GM12892 (cell line): Measurements from ENCODE around the gene CNTNAP5.

Source experiments
- DNase-seq: peaks from one replicate; pipeline ENCODE4 v3.0.0; 2011; ENCODE audit not compliant: insufficient read length
- FAIRE-seq: peaks from 2 replicates; lab custom pipeline; 2011; peaks lifted over from hg19 to GRCh38; lab: Jason Lieb, UNC
- POLR2A ChIP-seq: IDR thresholded peaks from 2 replicates; pipeline ENCODE4 v1.6.1; 2011; ENCODE audit warnings: low read depth, low read length, control low read depth
- POLR2AphosphoS5 ChIP-seq: IDR thresholded peaks from 2 replicates; pipeline ENCODE4 v1.6.1; 2011; ENCODE audit warnings: low read depth, low read length, control low read depth
- TAF1 ChIP-seq: IDR thresholded peaks from 2 replicates; pipeline ENCODE4 v1.6.1; 2011; ENCODE audit warnings: low read depth, mild to moderate bottlenecking, control low read depth, low read length, borderline replicate concordance

The CNTNAP5 gene

DNA sequence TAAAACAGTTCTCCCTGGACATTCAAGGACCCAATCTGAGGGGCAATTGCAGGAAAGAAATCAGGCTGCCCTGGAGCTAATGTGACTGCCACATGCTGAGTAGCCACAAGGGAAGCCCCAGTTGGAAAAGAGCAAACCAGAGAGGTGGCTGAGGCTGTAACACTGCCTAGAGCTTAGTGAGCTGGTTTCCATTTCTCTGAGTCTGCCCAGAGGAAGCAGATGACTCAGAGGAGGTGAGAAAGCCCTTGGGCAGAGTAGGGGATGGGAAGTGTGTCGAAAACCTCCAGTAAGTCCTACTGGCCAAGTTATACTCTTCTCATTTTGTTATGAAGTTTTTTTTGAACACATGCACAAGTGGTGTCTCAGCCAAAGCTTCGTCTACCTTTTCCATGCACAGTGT lies 753.0 kb downstream of the CNTNAP5 start:
- DNase-seq (no peak), FAIRE-seq (no peak)
- TF ChIP-seq POLR2AphosphoS5 = no peak
- no peak for TF ChIP-seq POLR2A
- no peak for TF ChIP-seq TAF1

DNA sequence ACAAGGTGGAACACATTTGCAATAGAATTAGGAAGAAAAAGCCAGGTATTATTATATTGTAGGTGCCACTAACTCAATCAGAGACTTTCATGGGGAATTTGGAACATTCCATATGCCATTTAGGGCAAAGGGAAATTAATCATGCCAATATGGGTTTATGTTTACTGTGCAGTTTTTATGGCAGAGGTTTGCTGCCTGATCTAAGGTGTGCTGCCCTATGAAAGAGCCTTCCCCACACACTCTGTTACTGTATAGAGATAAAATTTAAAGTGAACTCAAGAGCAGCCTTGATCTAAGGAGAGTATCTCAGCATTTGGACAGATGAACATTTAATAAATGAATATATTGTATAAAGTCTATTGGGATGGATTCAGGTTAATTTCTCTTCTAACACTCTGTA lies 771.6 kb downstream of the CNTNAP5 start:
- FAIRE-seq = no peak
- TF ChIP-seq TAF1 (no peak), POLR2A (no peak), POLR2AphosphoS5 (no peak)

DNA sequence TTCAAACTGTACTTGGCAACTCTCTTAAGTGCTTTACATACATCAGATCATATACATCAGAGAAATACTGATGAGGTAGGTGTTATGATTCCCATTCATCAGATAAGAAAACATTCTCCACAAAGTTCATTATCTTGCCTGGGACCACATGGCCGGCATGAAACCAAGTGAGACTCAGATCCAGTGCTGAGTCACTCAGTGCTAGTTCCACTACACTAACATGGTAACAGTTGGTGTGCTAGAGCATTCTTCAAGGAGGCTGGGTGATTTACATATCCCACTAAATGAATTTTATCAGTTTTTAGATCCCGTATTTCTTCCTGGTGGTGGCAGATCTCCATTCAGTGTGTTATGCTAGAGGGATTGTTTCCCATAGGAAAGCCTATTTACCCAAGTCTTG lies 772.0 kb downstream of the CNTNAP5 start:
- DNase-seq = no peak
- FAIRE-seq = no peak
- TF ChIP-seq POLR2AphosphoS5 (no peak), POLR2A (no peak)

More for the DNA sequence above, 771.6 kb downstream of the CNTNAP5 start:
- DNase-seq = no peak

DNA sequence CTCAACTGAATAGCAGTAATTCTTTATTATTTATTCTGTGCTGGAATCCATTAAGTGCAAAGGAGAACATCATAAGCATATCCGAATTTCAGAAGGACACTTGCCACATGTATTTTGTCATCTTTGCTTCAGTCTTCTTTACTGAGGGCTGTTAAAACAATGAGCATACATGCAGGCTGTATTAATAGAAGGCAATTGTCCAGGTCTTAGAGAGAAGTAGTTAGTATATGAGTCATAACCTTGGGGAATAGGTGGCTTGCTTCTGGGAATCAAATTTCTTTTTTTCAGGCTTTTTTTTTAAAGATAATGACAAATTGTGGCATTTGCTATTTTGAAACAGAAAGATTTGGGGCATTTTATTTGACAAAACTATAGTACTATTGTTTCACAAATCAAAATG lies 773.5 kb downstream of the CNTNAP5 start:
- FAIRE-seq = no peak
- no peak for DNase-seq
- TF ChIP-seq POLR2A (no peak), TAF1 (no peak), POLR2AphosphoS5 (no peak)

DNA sequence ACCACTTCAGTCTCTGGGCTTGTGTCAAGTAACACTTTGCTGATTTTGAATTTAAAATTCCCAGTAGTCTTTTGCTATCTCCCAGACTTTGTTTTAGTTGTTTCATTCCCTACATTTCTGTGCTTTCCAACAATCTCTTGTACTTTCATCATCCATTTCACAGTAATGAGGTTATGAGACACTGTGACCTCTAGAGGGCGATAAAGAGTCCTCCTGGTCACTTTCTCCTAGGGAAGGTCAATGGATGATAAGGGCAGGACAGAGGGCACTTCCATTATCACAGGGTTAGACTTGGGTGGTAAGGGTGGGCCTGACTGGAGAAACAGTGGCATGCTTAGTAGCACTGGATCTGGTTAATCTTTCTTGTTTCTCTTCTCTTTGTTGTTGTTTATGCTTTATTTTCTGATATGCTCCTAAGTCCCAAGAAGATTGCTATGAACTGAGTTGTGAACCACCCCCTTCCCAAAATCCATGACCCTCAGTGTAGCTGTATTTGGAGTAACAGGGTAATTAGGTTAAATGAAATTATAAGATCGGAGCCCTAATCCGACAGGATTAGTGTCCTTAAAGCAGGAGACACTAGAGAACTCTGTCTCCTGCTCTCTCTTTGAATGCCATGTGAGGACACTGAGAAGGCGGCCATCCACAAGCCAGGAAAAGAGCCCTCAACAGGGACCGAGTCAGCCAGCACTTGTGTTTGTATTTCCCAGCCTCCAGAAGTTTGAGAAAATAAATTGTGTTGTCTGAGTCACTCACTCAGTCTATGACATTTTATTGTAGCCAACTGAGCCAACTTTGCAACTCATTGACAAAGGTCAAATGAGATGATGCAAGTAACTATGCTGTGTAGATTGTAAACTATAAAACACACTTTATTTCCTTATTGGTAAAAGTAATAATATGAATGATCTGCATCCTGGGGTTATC lies 779.2 kb downstream of the CNTNAP5 start:
- no peak for DNase-seq
- TF ChIP-seq POLR2A (no peak), POLR2AphosphoS5 (no peak), TAF1 (no peak)
- FAIRE-seq = peak; percentile 48

DNA sequence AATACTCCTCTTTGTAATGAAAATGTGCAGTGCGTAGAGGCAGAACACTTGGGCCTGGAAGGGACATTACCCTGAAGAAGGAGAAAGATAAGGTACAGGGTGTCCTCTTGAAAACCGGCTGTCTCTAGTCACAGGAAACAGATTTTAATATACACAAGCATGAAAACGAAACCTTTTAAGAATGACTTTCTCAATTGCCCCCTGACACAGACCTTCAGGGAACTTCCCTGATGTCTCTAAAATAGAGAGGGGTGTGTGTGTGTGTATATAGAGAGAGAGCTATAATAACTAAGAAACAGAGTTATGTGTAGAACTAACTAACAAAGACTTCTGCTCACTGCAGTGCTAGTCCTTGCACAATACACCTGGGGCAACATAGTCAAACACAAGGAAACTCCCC lies 780.0 kb downstream of the CNTNAP5 start:
- no peak for TF ChIP-seq POLR2AphosphoS5
- TF ChIP-seq POLR2A = no peak
- no peak for TF ChIP-seq TAF1
- DNase-seq (no peak), FAIRE-seq (no peak)

DNA sequence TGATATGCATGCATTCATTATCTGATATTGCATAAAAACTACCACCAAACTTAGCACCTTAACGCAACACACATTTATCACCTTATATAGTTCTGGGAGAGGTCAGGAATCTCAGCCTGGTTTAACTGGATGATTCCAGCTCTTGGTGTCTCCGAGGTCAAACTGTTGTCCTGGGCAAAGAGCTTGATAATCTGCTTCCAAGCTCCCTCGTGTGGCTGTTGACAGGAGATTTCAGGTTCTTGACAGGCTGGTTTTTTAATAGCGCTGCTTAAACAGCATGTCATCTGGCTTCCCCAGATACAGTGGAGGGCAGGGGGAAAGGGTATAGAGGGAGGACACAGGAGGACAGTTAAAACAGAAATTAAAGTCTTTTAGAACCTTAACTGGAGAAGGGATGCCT lies 785.0 kb downstream of the CNTNAP5 start:
- no peak for TF ChIP-seq POLR2A
- TF ChIP-seq TAF1 = no peak
- no peak for TF ChIP-seq POLR2AphosphoS5
- FAIRE-seq (no peak), DNase-seq (no peak)

DNA sequence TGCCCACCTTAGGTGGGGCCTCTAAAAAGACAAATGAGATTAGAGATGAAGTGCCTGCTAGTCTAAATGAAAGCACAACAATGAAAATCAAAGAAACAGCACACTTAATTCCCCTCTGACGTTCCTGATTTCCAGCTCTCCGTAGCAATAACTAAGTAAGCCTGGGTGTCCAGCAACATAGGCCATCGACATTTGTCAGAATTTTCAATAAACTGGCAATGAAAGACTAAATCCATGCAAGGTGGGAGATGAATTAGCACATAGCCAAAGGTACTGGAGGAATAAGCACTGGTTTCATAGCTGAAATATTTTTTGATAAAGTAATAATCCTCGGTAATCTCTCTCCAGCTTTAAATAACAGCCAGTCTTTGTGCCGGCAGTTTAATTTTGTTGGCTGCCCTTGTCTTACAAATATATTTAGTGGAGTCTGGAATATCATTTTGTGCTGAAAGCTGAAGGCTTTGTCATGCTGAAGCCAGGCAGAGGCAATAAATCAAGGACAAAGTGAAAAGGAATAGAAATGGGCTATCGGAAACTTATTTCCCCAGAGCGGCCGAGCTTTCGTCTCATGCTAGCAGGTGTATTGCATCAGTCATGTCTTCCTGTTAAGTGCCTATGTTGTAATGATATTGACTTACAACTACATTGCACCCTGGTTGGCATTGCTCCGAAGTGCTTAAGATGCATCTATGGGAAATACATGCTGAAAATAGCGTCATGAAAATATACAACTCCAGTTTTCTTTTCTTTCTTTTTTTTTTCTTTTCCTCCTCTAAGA lies 790.1 kb downstream of the CNTNAP5 start:
- FAIRE-seq (no peak), DNase-seq (no peak)
- TF ChIP-seq POLR2AphosphoS5 (no peak), POLR2A (no peak), TAF1 (no peak)

DNA sequence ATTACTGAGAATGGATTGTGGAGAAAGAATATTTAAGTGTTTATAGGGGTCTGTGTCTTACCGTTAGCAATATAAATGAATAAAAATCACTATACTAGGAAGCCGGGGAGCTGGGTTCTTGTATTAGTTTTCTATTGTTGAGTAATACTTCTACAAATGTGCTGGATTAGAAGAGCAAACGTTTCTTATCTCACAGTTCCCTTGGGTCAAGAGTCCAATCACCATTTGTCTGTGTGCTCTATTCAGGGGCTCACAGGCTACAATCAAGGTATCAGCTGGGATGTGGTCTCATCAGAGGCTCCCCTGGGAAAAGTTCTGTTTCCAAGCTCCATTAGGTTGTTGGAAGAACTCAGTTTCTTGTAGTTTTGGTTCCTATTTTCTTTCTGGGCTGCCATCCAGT lies 790.9 kb downstream of the CNTNAP5 start:
- no peak for FAIRE-seq
- TF ChIP-seq TAF1 = no peak
- no peak for TF ChIP-seq POLR2AphosphoS5
- TF ChIP-seq POLR2A = no peak
- no peak for DNase-seq

DNA sequence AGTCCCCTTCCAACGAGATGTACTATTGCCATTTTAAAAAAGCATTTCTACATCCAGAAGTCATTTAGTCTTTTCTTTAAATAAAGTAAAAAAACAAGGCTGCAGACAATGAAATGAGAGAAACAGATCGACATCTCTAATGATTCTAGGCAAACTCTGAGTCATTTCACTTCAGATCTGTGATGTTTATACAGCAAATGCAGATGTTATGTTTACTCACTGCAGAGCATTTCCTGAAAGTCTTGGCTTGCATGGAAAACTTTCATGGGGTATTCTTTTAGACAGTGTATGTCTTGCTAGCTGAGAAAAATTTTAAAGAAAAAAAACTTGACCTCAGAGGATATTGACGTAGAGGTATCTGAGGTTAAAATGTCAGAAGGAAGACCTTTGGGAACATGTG lies 797.4 kb downstream of the CNTNAP5 start:
- DNase-seq (no peak), FAIRE-seq (no peak)
- TF ChIP-seq POLR2A = no peak

DNA sequence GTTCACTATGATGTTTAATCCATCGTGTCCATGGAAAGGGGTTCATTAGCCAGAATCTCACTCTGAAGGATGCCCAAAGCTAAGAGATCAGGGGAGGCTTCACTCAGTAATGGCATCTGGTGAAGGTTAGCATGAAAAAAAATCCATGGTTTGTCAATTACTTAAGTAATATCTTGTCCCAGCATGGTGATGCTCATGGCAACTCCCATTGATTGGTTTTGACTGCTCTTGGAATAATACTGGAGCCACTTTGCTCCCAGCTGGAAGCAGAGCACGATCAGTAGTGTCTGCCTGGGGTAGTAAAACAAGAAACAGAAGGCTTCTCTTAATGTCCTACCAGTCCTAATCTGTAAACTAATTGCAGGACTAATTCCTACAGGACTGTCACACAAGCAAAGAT lies 799.4 kb downstream of the CNTNAP5 start:
- DNase-seq = no peak
- no peak for FAIRE-seq
- TF ChIP-seq TAF1 (no peak), POLR2A (no peak), POLR2AphosphoS5 (no peak)

DNA sequence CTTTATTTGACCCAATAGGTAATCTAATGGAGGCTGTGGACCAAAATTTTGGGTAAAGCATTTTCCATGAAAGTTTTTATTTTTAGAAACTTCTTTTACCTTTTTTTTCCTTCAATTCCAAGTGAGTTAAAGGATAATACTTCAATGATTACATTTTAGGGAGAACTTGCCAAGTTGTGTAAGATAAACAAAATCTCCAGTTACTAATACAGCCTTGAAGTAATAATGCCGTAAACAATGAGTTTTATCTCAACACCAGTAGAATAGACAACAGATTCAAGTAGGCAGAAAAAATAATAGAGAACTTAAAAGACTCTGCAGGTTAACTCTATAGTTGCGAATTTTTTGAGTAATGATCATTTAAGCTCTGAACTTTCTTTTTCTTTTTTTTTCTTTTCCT lies 807.4 kb downstream of the CNTNAP5 start:
- no peak for DNase-seq
- no peak for FAIRE-seq
- TF ChIP-seq POLR2A = no peak
- no peak for TF ChIP-seq TAF1
- TF ChIP-seq POLR2AphosphoS5 = no peak
